LNCaP clone FGC (cell line): ENCODE data around the gene XPNPEP2.

ENCODE experiments used
- DNase-seq: peaks from one replicate; pipeline ENCODE4 v3.0.0-alpha.2; 2011; ENCODE audit warnings: low read depth
- H3K4me3 ChIP-seq: 2 replicates; pipeline ENCODE4 v1.5.1; 2011; ENCODE audit warnings: mild to moderate bottlenecking, low read depth, low read length, control low read depth
- TF ChIP-seq, protein P1 (sequence below): IDR thresholded peaks from 2 replicates; pipeline ENCODE4 v1.5.1; 2012; ENCODE audit warnings: mild to moderate bottlenecking; ENCODE audit not compliant: control insufficient read depth, insufficient read depth; ENCODE audit errors: extremely low read depth

The XPNPEP2 gene

GRCh38 chrX:129719268-129719667 lies 19.5 kb upstream of the XPNPEP2 start:
- DNase-seq: no peak
- H3K4me3 ChIP-seq: no peak overlapping the region
- TF ChIP-seq, protein P1, sequence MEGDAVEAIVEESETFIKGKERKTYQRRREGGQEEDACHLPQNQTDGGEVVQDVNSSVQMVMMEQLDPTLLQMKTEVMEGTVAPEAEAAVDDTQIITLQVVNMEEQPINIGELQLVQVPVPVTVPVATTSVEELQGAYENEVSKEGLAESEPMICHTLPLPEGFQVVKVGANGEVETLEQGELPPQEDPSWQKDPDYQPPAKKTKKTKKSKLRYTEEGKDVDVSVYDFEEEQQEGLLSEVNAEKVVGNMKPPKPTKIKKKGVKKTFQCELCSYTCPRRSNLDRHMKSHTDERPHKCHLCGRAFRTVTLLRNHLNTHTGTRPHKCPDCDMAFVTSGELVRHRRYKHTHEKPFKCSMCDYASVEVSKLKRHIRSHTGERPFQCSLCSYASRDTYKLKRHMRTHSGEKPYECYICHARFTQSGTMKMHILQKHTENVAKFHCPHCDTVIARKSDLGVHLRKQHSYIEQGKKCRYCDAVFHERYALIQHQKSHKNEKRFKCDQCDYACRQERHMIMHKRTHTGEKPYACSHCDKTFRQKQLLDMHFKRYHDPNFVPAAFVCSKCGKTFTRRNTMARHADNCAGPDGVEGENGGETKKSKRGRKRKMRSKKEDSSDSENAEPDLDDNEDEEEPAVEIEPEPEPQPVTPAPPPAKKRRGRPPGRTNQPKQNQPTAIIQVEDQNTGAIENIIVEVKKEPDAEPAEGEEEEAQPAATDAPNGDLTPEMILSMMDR: no peak

DNA sequence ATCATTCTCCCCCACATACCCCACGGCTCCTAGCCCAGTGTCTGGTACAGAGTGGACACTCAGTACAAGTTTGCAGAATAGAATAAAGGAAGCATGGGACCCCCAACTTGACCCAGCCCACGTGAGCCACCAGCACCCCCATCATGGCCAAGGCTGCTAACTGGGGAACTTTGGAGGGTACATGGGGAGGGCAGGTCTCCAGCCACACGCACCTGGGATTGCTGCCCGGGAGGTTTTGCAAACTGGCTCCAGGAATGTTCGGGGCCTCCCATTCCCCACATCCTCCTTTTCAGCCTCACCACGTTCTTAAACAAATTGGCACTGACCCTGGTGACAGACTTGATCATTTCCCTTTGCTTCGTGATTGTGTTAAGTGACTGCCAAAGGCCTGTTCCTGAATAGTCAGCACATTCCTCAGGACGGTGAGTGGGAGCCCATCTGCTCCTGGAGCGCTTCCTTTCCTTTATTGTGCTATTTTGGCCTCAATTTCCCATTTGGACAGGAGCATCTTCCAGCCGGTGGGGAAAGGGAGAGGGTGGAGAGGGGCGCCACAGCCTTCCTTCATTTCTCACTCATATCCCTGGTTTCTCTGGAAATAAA lies 18.7 kb upstream of the XPNPEP2 start:
- TF ChIP-seq, protein P1: no peak
- no peak overlapping the region for H3K4me3 ChIP-seq
- DNase-seq: no peak

- no peak for DNase-seq
- no peak overlapping the region for H3K4me3 ChIP-seq
- TF ChIP-seq, protein P1: no peak
Observed at GRCh38 chrX:129720741-129721140, 18.0 kb upstream of the XPNPEP2 start.

DNA sequence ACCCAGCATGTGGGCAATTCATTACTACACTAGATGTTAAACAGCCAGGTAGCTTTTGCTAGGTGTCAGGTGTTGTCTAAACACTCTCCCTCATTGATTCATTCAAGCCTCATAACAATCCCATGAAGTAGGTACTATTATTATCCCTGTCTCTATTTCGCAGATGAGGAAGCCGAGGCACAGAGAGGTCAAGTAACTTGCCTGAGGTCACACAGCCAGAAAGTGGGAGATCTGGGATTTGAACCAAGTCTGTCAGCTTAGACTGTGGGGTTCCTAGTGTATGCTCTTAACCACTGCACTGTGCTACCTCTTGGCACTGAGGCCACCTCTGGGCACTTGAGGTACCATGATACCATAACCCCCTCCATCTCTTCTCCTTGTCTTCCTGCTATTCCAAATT lies 17.4 kb upstream of the XPNPEP2 start:
- H3K4me3 ChIP-seq: no peak overlapping the region
- TF ChIP-seq, protein P1: no peak

GRCh38 chrX:129721870-129722269 lies 16.9 kb upstream of the XPNPEP2 start:
- TF ChIP-seq, protein P1: no peak
- DNase-seq: no peak
- H3K4me3 ChIP-seq: no peak overlapping the region

More for the DNA sequence above, 17.4 kb upstream of the XPNPEP2 start:
- no peak for DNase-seq

DNA sequence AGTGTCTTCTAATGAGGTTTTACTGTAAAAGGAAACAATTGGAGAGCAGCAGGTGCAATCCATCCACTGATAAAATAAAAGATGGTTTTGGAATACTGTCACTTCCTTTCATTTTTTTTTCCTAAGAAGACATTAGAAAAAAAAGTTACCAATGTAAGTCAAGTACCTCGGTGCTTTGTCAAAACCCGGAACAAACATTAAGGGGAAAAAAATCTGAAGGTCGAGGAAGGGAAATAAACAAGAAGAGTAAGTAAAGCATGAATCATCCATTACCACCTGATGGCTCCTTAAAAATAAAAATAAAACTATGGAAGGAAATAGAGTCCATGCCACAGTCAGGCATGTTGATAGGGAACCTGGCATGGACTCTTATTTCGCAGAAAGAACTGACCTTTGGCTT lies 15.3 kb upstream of the XPNPEP2 start:
- TF ChIP-seq, protein P1: no peak
- no peak overlapping the region for H3K4me3 ChIP-seq
- DNase-seq: no peak

GRCh38 chrX:129724754-129725153 lies 14.0 kb upstream of the XPNPEP2 start:
- H3K4me3 ChIP-seq: no peak overlapping the region
- DNase-seq: no peak
- TF ChIP-seq, protein P1: no peak
